K562 (cell line): ENCODE data around the gene MMS22L. TPM values are rescaled to one million over a fixed set of nuclear protein-coding genes. Genes with fewer than 3 reads are reported as not detected.

Experiments
- ARID2 ChIP-seq: fragments of 450-650 bp; IDR thresholded peaks from 2 replicates; pipeline ENCODE4 v1.6.1; 2017; ENCODE audit warnings: antibody characterized with exemption, mild to moderate bottlenecking
- CREB5 ChIP-seq: fragments of 250-450 bp; sonication (Bioruptor Pico); IDR thresholded peaks from 2 replicates; pipeline ENCODE4 v1.5.0; 2020; ENCODE audit warnings: mild to moderate bottlenecking
- HMBOX1 ChIP-seq: sonication (generic); IDR thresholded peaks from 2 replicates; pipeline ENCODE4 v1.6.1; 2016
- MAX ChIP-seq: sonication (generic); formaldehyde crosslinking; IDR thresholded peaks from 2 replicates; pipeline ENCODE4 v1.9.0; 2022; ENCODE audit warnings: mild to moderate bottlenecking, missing genetic modification reagents
- NELFE ChIP-seq: IDR thresholded peaks from 2 replicates; pipeline ENCODE4 v1.6.1; 2011; ENCODE audit warnings: mild to moderate bottlenecking; ENCODE audit not compliant: insufficient read depth, insufficient read length
- PATZ1 ChIP-seq: fragments of 250-450 bp; sonication (Bioruptor Pico); IDR thresholded peaks from 2 replicates; pipeline ENCODE4 v1.5.0; 2020; ENCODE audit warnings: mild to moderate bottlenecking, borderline replicate concordance
- POLR2AphosphoS2 ChIP-seq: IDR thresholded peaks from 2 replicates; pipeline ENCODE4 v1.6.1; 2012; ENCODE audit warnings: low read length, improper control_type of control experiment
- SP1 ChIP-seq: sonication (generic); formaldehyde crosslinking; IDR thresholded peaks from 2 replicates; pipeline ENCODE4 v1.8.1; 2022; ENCODE audit warnings: mild to moderate bottlenecking, missing genetic modification reagents
- ZNF75A ChIP-seq: fragments of 450-650 bp; formaldehyde crosslinking; IDR thresholded peaks from 2 replicates; pipeline ENCODE4 v1.4.0; 2020; ENCODE audit warnings: mild to moderate bottlenecking
- polyA plus RNA-seq, 8 experiments: library from polyadenylated mRNA; depleted of rRNA in 4 of 8; stranded (reverse) in 5 of 8; unstranded in 3 of 8; fragments of >200 nt; fragmentation: Nextera tagmentation in 2 of 8; fragmentation: Illumina TruSeq in 1 of 8; extraction: Ambion mirVana in 2 of 8; extraction: Trizol in 1 of 8; gene quantifications; 2 replicates each; pipeline versions ENCODE4 v1.2.1 to v1.2.3, GENCODE V29; 2011 to 2014; ENCODE audit warnings: inconsistent platforms in 1 of 8, missing spikeins in 1 of 8
- total RNA-seq, 7 experiments: library from RNA; depleted of rRNA in 6 of 7; stranded (reverse); fragments of >200 nt in 6 of 7; fragmentation: Illumina TruSeq in 2 of 7; extraction: Trizol in 2 of 7; gene quantifications; 2 replicates each; pipeline versions ENCODE4 v1.2.1 to v1.2.3, GENCODE V29; 2011 to 2021; ENCODE audit warnings: low replicate concordance in 1 of 7
- TF ChIP-seq, protein P1 (sequence below): fragments of 250-450 bp; sonication (Bioruptor Pico); IDR thresholded peaks from 2 replicates; pipeline ENCODE4 v1.6.1; 2021; ENCODE audit warnings: mild to moderate bottlenecking
- TF ChIP-seq, protein P2 (sequence below): fragments of 250-450 bp; sonication (Bioruptor Pico); IDR thresholded peaks from 2 replicates; pipeline ENCODE4 v1.8.0; 2022; ENCODE audit warnings: moderate library complexity, mild to moderate bottlenecking, inconsistent platforms

Gene MMS22L
- total and polyA plus RNA-seq, 9 of the 15 experiments (the other 6 are each of a cell fraction or from before 2014, with no cell fraction given): 13.0 to 59.5 (median 26.9) TPM

DNA sequence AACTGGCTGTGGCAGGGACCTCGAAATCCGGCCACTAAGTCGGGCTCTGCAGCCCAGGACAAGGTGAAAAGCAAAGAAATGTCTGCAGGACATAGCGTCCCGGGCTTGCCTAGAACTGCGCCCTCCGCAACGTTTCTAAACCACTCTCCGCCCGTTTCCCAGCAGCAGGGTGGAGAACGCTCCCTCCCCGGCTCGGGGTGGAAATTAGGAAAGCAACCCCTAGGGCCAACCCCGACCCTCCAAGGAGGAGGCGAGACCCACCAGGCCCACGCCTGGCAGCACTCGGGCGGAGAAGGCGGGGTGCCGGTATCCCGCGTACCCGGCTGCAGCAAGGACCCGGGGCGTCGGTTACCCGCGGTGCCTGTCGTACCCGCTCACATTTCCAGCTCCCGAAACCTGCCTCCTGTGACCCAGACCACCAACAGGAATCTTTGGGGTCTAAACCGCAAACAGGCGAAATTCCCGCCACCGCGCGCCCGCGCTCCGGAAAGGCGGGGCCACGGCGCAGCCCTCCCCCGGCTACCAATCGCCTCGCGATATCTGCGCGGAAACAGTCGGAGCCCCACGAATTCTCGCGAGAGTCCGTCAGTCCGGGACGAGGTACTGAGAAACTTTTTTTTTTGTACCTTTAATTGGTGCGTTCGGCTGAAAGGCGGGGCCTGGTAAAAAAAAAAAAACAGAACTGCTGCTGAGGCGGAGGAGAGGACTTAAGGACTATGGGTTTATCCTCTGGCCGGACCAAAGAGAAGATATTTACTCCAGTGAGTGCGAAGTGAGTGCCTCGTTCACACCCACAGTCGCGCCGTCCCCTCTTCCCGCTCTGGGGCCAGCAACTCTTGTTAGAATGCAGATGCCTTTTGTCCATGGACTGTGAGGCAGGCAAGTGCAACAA lies at the start of gene MMS22L (continued):
- TF ChIP-seq PATZ1 (CRISPR knock-in tag): no peak
- TF ChIP-seq MAX (CRISPR knock-in tag): peak; percentile 72
- TF ChIP-seq, protein P1, sequence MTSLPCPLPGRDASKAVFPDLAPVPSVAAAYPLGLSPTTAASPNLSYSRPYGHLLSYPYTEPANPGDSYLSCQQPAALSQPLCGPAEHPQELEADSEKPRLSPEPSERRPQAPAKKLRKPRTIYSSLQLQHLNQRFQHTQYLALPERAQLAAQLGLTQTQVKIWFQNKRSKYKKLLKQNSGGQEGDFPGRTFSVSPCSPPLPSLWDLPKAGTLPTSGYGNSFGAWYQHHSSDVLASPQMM (CRISPR knock-in tag): no peak
- TF ChIP-seq, protein P2, sequence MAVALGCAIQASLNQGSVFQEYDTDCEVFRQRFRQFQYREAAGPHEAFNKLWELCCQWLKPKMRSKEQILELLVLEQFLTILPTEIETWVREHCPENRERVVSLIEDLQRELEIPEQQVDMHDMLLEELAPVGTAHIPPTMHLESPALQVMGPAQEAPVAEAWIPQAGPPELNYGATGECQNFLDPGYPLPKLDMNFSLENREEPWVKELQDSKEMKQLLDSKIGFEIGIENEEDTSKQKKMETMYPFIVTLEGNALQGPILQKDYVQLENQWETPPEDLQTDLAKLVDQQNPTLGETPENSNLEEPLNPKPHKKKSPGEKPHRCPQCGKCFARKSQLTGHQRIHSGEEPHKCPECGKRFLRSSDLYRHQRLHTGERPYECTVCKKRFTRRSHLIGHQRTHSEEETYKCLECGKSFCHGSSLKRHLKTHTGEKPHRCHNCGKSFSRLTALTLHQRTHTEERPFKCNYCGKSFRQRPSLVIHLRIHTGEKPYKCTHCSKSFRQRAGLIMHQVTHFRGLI (CRISPR knock-in tag): no peak
- TF ChIP-seq SP1: peak; percentile 85
- TF ChIP-seq HMBOX1: peak; percentile 57; the same call in 1 of the 2 replicates
- no peak for TF ChIP-seq CREB5 (CRISPR knock-in tag)
- TF ChIP-seq NELFE: no peak
- TF ChIP-seq POLR2AphosphoS2: no peak
- no peak for TF ChIP-seq ARID2
- TF ChIP-seq ZNF75A (CRISPR knock-in tag): no peak
